HG02852 (cell line): ENCODE measurements around the gene DGKI.

Experiments
- ATAC-seq: cut with Tn5 transposase; IDR thresholded peaks from one replicate; pipeline ENCODE4 v1.9.1; 2021; ENCODE audit warnings: mild to moderate bottlenecking, moderate library complexity; ENCODE audit not compliant: unreplicated experiment

DGKI gene

GRCh38 chr7:137564677-137565076, 282.1 kb downstream of the DGKI start:
- ATAC-seq = no peak

GRCh38 chr7:137563981-137564380, 282.8 kb downstream of the DGKI start:
- no peak for ATAC-seq

GRCh38 chr7:137547485-137547884, 299.3 kb downstream of the DGKI start:
- ATAC-seq = no peak

- no peak for ATAC-seq
Measured at GRCh38 chr7:137546671-137547070, 300.1 kb downstream of the DGKI start.

GRCh38 chr7:137546009-137546408, 300.8 kb downstream of the DGKI start:
- ATAC-seq = no peak

GRCh38 chr7:137545059-137545716, 301.6 kb downstream of the DGKI start:
- no peak for ATAC-seq

GRCh38 chr7:137544453-137545058, 302.2 kb downstream of the DGKI start:
- ATAC-seq = no peak

GRCh38 chr7:137539111-137539715, 307.6 kb downstream of the DGKI start:
- ATAC-seq = no peak

GRCh38 chr7:137538361-137538762, 308.4 kb downstream of the DGKI start:
- no peak for ATAC-seq

DNA sequence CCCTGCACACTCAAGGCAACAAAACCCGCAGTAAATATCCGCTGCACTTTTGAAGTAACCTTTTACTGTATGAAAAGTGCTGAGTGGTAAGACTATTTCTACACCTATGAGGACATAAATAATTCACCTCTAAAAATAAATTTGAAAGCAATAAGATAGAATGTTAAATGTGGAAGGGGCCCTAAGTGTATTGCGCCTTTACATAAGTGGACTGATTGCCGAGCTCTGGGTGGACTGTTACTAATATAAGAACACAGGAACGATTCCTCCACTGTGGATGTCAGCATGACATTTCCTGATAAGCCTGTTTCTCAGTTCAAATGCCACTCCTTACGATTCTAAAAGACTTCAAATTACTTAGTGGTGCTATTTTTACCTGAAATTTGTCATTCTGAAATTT, 311.2 kb downstream of the DGKI start:
- no peak for ATAC-seq

GRCh38 chr7:137531671-137532070, 315.1 kb downstream of the DGKI start:
- ATAC-seq = no peak

GRCh38 chr7:137527634-137528033, 319.1 kb downstream of the DGKI start:
- ATAC-seq = no peak

- ATAC-seq = no peak
Measured at GRCh38 chr7:137523171-137523570, 323.6 kb downstream of the DGKI start.

- no peak for ATAC-seq
Measured at GRCh38 chr7:137521451-137521850, 325.3 kb downstream of the DGKI start.

DNA sequence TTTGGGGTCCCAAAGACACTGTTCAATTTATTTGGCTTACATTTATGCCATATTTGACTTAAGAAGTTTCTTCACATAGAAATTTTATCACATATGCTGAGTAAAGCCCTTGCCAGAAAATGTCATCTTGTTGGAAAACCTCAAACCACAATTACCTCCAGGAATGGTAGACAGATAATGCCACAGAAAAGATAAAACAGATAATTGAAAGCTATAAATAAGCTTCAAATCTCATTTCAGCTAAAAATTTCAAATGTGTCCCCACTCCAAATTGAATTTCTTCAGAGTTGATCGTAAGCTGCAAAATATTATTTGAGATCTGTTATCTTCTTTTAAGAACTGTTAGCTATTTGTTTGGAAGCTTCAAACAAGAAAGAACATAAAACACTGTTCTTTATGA, 326.8 kb downstream of the DGKI start:
- no peak for ATAC-seq

- no peak for ATAC-seq
Measured at GRCh38 chr7:137519181-137519691, 327.5 kb downstream of the DGKI start.

DNA sequence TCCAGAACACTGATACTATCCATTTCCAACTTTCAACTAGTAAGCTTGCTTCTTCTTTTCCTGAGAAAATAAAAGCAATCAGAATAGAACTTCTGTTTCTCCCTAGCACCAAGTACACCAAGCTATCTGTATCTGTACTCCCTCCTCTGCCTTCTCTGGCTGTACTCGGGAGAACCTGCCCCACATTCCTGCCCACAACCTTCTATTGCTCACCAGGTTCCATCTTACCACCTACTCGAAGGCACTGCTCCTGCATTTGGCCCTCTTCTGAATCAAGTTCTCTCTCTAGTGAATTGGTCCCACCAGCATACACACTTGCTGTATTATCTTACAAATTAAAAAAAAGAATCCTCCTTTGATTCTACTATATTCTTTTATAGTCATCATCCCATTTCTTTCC, 333.7 kb downstream of the DGKI start:
- no peak for ATAC-seq

GRCh38 chr7:137507096-137507495, 339.7 kb downstream of the DGKI start:
- ATAC-seq = no peak

- ATAC-seq = no peak
Measured at GRCh38 chr7:137506031-137506430, 340.7 kb downstream of the DGKI start.

GRCh38 chr7:137501562-137501961, 345.2 kb downstream of the DGKI start:
- no peak for ATAC-seq

- ATAC-seq = no peak
Measured at GRCh38 chr7:137492889-137493288, 353.9 kb downstream of the DGKI start.

- no peak for ATAC-seq
Measured at GRCh38 chr7:137489880-137490279, 356.9 kb downstream of the DGKI start.
